SK-N-SH (cell line): ENCODE measurements around the gene PLD4. TPM values are rescaled to one million over a fixed set of nuclear protein-coding genes. Genes with fewer than 3 reads are reported as not detected.

Experiments used
- CTCF ChIA-PET: fragments of 300-600, 350-600 bp; formaldehyde crosslinking; extraction: SDS; loops from one replicate; lab custom pipeline; 2021; lab: Yijun Ruan, JAX
- POLR2A ChIA-PET: fragments of 350-600 bp; sonication (Branson Sonifier 250); formaldehyde crosslinking; extraction: SDS; loops from one replicate; lab custom pipeline; 2020; ENCODE audit warnings: antibody characterized with exemption, inconsistent platforms; lab: Yijun Ruan, JAX
- DNase-seq: peaks from one replicate; pipeline ENCODE4 v3.0.0; 2012
- H2AFZ ChIP-seq: fragments of 200-600 bp; sonication (generic); 2 replicates; pipeline ENCODE4 v1.8.1; 2016; ENCODE audit warnings: antibody characterized with exemption, mild to moderate bottlenecking, low read depth
- H3F3A ChIP-seq: fragments of 200-600 bp; sonication (generic); replicated peaks from 2 replicates; pipeline ENCODE3; 2016; ENCODE audit warnings: antibody characterized with exemption, mild to moderate bottlenecking; ENCODE audit not compliant: insufficient read depth
- H3K27ac ChIP-seq, 2 experiments: fragments of 200-500 bp in 1 of 2; fragments of 200-600 bp in 1 of 2; sonication (Bioruptor generic) in 1 of 2; sonication (generic), shearing (Covaris generic) in 1 of 2; 2 replicates each; pipeline versions ENCODE4 v1.5.1 to v1.6.1; 2014 to 2016; ENCODE audit warnings: low read depth in 2 of 2, inconsistent platforms in 1 of 2, low read length in 1 of 2, mild to moderate bottlenecking in 1 of 2, mixed read lengths in 1 of 2
- H3K27me3 ChIP-seq: fragments of 200-600 bp; sonication (generic), shearing (Covaris generic); 2 replicates; pipeline ENCODE4 v1.6.1; 2016; ENCODE audit warnings: mixed run types; ENCODE audit not compliant: insufficient read depth
- H3K36me3 ChIP-seq, 2 experiments: fragments of 200-500 bp in 1 of 2; fragments of 200-600 bp in 1 of 2; sonication (Bioruptor generic) in 1 of 2; sonication (generic) in 1 of 2; replicated peaks in 1 of 2; 2 replicates each; pipeline versions ENCODE3 to v1.5.1; 2014 to 2016; ENCODE audit warnings: low read length in 1 of 2, mild to moderate bottlenecking in 1 of 2; ENCODE audit not compliant: insufficient read depth in 2 of 2, control insufficient read depth in 1 of 2
- H3K4me1 ChIP-seq, 2 experiments: fragments of 200-500 bp in 1 of 2; fragments of 200-600 bp in 1 of 2; sonication (Bioruptor generic) in 1 of 2; sonication (generic), shearing (Covaris generic) in 1 of 2; 2 replicates each; pipeline versions ENCODE4 v1.5.1 to v1.6.1; 2014 to 2016; ENCODE audit warnings: low read depth in 1 of 2, low read length in 1 of 2, mixed run types in 1 of 2; ENCODE audit not compliant: insufficient read depth in 2 of 2, control insufficient read depth in 1 of 2
- H3K4me2 ChIP-seq: fragments of 200-600 bp; sonication (generic), shearing (Covaris generic); 2 replicates; pipeline ENCODE4 v1.6.1; 2017; ENCODE audit warnings: mixed run types
- H3K4me3 ChIP-seq, 2 experiments: fragments of 200-500 bp in 1 of 2; fragments of 200-600 bp in 1 of 2; sonication (Bioruptor generic) in 1 of 2; sonication (generic), shearing (Covaris generic) in 1 of 2; 2 replicates each; pipeline versions ENCODE4 v1.5.1 to v1.8.1; 2014 to 2016; ENCODE audit warnings: low read depth in 2 of 2, inconsistent platforms in 1 of 2, low read length in 1 of 2, mild to moderate bottlenecking in 1 of 2, mixed read lengths in 1 of 2, moderate library complexity in 1 of 2
- H3K79me2 ChIP-seq: fragments of 200-600 bp; sonication (generic); 2 replicates; pipeline ENCODE4 v1.8.1; 2017; ENCODE audit warnings: mild to moderate bottlenecking; ENCODE audit not compliant: insufficient read depth
- H3K9ac ChIP-seq: fragments of 200-600 bp; sonication (generic); 2 replicates; pipeline ENCODE4 v1.6.1; 2017; ENCODE audit warnings: mixed run types
- H3K9me2 ChIP-seq: fragments of 200-600 bp; sonication (generic); 2 replicates; pipeline ENCODE4 v1.6.1; 2017; ENCODE audit warnings: mixed run types
- H3K9me3 ChIP-seq: fragments of 200-600 bp; sonication (generic); 2 replicates; pipeline ENCODE4 v1.6.1; 2017; ENCODE audit warnings: mixed run types, mild to moderate bottlenecking, moderate library complexity
- H4K20me1 ChIP-seq: fragments of 200-600 bp; sonication (generic); 2 replicates; pipeline ENCODE4 v1.6.1; 2017; ENCODE audit warnings: mild to moderate bottlenecking, mixed run types; ENCODE audit not compliant: insufficient read depth
- CTCF ChIP-seq: fragments of 200-600 bp; sonication (generic); IDR thresholded peaks from 2 replicates; pipeline ENCODE4 v1.6.1; 2017; ENCODE audit warnings: antibody characterized with exemption, mild to moderate bottlenecking, moderate library complexity
- FOXM1 ChIP-seq: IDR thresholded peaks from 2 replicates; pipeline ENCODE4 v1.4.0; 2012; ENCODE audit warnings: low read depth, mild to moderate bottlenecking
- GABPA ChIP-seq: IDR thresholded peaks from 2 replicates; pipeline ENCODE4 v1.4.0; 2012; ENCODE audit warnings: low read depth, mild to moderate bottlenecking
- GATA2 ChIP-seq: sonication (generic); formaldehyde crosslinking; IDR thresholded peaks from 2 replicates; pipeline ENCODE4 v1.5.0; 2020; ENCODE audit warnings: mild to moderate bottlenecking, missing genetic modification reagents
- MAX ChIP-seq: IDR thresholded peaks from 2 replicates; pipeline ENCODE4 v1.4.0; 2012; ENCODE audit warnings: low read depth
- MXI1 ChIP-seq: IDR thresholded peaks from 2 replicates; pipeline ENCODE4 v1.6.1; 2012; ENCODE audit warnings: mild to moderate bottlenecking, low read depth, low read length, improper control_type of control experiment
- NFIC ChIP-seq: IDR thresholded peaks from 2 replicates; pipeline ENCODE4 v1.4.0; 2012; ENCODE audit warnings: borderline replicate concordance
- POLR2AphosphoS5 ChIP-seq: IDR thresholded peaks from 2 replicates; pipeline ENCODE4 v1.6.1; 2012; ENCODE audit warnings: low read depth, low read length
- RAD21 ChIP-seq: IDR thresholded peaks from 2 replicates; pipeline ENCODE4 v1.6.1; 2012; ENCODE audit warnings: mild to moderate bottlenecking, low read length
- RCOR1 ChIP-seq: fragments of 150-350 bp; IDR thresholded peaks from 2 replicates; pipeline ENCODE4 v1.6.1; 2017; ENCODE audit warnings: antibody characterized with exemption, low read length
- RFX5 ChIP-seq: IDR thresholded peaks from 2 replicates; pipeline ENCODE4 v1.6.1; 2012; ENCODE audit warnings: mild to moderate bottlenecking, improper control_type of control experiment, low read length
- SIN3A ChIP-seq: IDR thresholded peaks from 2 replicates; pipeline ENCODE4 v1.6.1; 2012; ENCODE audit warnings: low read depth, mild to moderate bottlenecking, low read length, moderate library complexity, borderline replicate concordance
- SMC3 ChIP-seq: IDR thresholded peaks from 2 replicates; pipeline ENCODE4 v1.6.1; 2012; ENCODE audit warnings: low read depth, low read length, improper control_type of control experiment
- YY1 ChIP-seq: IDR thresholded peaks from 2 replicates; pipeline ENCODE4 v1.4.0; 2012; ENCODE audit warnings: low read depth, mild to moderate bottlenecking
- WGBS: methylation state at CpG from one replicate; pipeline ENCODE4 v1.1.6; 2017; ENCODE audit warnings: low lambda C conversion rate; 5-methylcytosine and 5-hydroxymethylcytosine counted together
- polyA plus RNA-seq, 3 experiments: library from polyadenylated mRNA; depleted of rRNA; stranded (reverse); fragments of >200 nt; gene quantifications; 2 replicates each; pipeline ENCODE4 v1.2.3, GENCODE V29; 2012
- TF ChIP-seq, protein P1 (sequence below): fragments of 150-350 bp; IDR thresholded peaks from 2 replicates; pipeline ENCODE4 v1.6.1; 2016; ENCODE audit warnings: mild to moderate bottlenecking, low read depth, low read length

Gene PLD4
- polyA plus RNA-seq, 1 of the 3 experiments (the other 2 are of a cell fraction): 0.02 TPM

- Histone ChIP-seq H2AFZ (no peak overlapping the region), H3K9ac (no peak overlapping the region), H3K9me2 (no peaks in the 10 kb centered on the region), H3K4me2 (peak overlapping the region; percentile 90; the same call in 1 of the 2 replicates), H3K4me1 (peaks cover 27 to 37% of the 10 kb centered on the region in 2 experiments; a peak in 3 of 4 replicates), H3K27ac (no peak overlapping the region), H3K36me3 (no peaks in the 10 kb centered on the region), H3K27me3 (no peaks in the 10 kb centered on the region), H4K20me1 (0 out of 2 replicates have a peak, but pooled peaks cover under 1% of the 10 kb centered on the region), H3F3A (peaks cover 5% of the 10 kb centered on the region), H3K79me2 (peaks cover 89% of the 10 kb centered on the region; the same call in 1 of the 2 replicates), H3K9me3 (no peaks in the 10 kb centered on the region), H3K4me3 (no peak overlapping the region)
- 65% methylated on average over 6 of the region's 12 CpGs for whole genome bisulfite sequencing
- POLR2A ChIA-PET: no interaction called here
- peak; percentile 75 for DNase-seq
- no peak for TF ChIP-seq MXI1
- TF ChIP-seq MAX: no peak
- no peak for TF ChIP-seq GATA2 (CRISPR knock-in tag)
- no peak for TF ChIP-seq GABPA
- CTCF ChIA-PET: interaction anchor here (1.2 to 11.2 kb wide), 6 partner anchors 8 to 91 kb away, joined by 3 to 284 read pairs (median 5); no protein-coding TSS in a partner anchor
Observed at GRCh38 chr14:104968153-104968527, 43.5 kb downstream of the PLD4 start.

DNA sequence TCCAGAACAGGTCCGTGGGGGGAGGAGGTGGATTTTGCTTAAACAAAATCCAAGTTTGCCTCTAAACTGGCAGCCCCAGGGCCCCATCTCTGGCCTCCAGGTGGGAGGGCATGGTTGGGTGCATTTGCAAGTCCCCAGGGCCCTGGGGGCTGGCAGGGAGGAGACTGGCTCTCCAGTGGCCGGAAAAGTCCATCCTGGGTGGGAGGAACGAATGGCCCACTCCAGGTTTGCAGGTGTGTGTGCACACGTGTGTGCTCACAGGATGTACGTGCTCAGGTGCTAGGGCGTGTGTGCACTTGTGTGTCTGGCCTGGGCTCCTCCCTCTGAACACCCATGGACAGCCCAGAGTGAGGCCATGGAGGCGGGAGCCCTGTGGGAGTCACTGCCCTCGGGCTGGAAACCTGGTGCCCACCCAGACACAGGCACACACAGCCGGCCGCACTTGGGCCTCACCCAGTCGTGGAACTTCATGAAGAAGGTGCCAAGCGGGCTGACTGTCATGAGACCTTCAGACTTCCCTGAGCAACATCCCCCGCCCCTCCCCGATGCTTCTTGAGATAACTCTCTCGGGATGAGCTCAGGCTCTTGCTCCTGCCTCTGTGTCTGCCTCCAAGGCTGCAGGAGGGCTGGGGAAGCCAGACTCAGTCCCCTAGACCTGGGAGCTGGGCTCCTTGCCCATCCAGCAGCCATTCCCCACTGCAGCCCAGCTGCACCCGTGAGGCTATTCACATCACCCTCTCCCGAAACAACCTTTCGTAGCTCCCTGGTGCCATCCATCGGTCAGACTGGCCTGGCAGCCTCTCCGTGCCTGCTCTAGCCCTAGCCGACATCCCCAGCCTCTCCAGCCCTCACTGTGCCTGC is 44.1 kb downstream of the PLD4 start:
- Histone ChIP-seq H3K4me2 (peak overlapping the region; percentile 90), H3F3A (peaks cover 5% of the 10 kb centered on the region), H3K4me1 (peaks cover 31 to 42% of the 10 kb centered on the region in 2 experiments; a peak in 3 of 4 replicates), H4K20me1 (no peaks in the 10 kb centered on the region), H3K27ac (peak overlapping the region in 1 of 2 experiments; percentile 15; a peak in 2 of 4 replicates), H3K27me3 (no peaks in the 10 kb centered on the region), H3K36me3 (no peaks in the 10 kb centered on the region), H3K9me2 (no peaks in the 10 kb centered on the region), H3K79me2 (peaks cover 82% of the 10 kb centered on the region; the same call in 1 of the 2 replicates), H2AFZ (no peak overlapping the region), H3K9me3 (no peaks in the 10 kb centered on the region), H3K9ac (no peak overlapping the region), H3K4me3 (no peak overlapping the region)
- no peak for TF ChIP-seq SIN3A
- no peak for TF ChIP-seq YY1
- peak; percentile 31; the same call in 1 of the 2 replicates for TF ChIP-seq RAD21
- TF ChIP-seq RCOR1: no peak
- peak; percentile 40 for TF ChIP-seq CTCF
- TF ChIP-seq FOXM1: no peak
- 0 out of 2 replicates have a peak, but pooled peaks have one; percentile 13 for TF ChIP-seq NFIC
- no peak for TF ChIP-seq POLR2AphosphoS5
- TF ChIP-seq, protein P1, sequence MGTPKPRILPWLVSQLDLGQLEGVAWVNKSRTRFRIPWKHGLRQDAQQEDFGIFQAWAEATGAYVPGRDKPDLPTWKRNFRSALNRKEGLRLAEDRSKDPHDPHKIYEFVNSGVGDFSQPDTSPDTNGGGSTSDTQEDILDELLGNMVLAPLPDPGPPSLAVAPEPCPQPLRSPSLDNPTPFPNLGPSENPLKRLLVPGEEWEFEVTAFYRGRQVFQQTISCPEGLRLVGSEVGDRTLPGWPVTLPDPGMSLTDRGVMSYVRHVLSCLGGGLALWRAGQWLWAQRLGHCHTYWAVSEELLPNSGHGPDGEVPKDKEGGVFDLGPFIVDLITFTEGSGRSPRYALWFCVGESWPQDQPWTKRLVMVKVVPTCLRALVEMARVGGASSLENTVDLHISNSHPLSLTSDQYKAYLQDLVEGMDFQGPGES: no peak
- TF ChIP-seq RFX5: no peak
- no peak for TF ChIP-seq SMC3
- CTCF ChIA-PET: interaction anchor here (1.0 to 11.2 kb wide), 6 partner anchors 13 to 76 kb away, joined by 5 to 284 read pairs (median 6); no protein-coding TSS in a partner anchor
- peak; percentile 51 for DNase-seq
- POLR2A ChIA-PET: no interaction called here
- WGBS: 69% methylated on average over 12 of the region's 21 CpGs
